NT2/D1 (cell line): ENCODE measurements around the gene CD74.

Experiments
- SUZ12 ChIP-seq: IDR thresholded peaks from 2 replicates; pipeline ENCODE4 v1.6.1; 2011; ENCODE audit not compliant: insufficient read length, insufficient read depth; ENCODE audit errors: extremely low read depth
- YY1 ChIP-seq: IDR thresholded peaks from 2 replicates; pipeline ENCODE4 v1.6.1; 2011; ENCODE audit not compliant: insufficient read length, insufficient read depth
- ZNF274 ChIP-seq: IDR thresholded peaks from 2 replicates; pipeline ENCODE4 v1.6.1; 2011; ENCODE audit warnings: mild to moderate bottlenecking, low read depth, low read length

DNA sequence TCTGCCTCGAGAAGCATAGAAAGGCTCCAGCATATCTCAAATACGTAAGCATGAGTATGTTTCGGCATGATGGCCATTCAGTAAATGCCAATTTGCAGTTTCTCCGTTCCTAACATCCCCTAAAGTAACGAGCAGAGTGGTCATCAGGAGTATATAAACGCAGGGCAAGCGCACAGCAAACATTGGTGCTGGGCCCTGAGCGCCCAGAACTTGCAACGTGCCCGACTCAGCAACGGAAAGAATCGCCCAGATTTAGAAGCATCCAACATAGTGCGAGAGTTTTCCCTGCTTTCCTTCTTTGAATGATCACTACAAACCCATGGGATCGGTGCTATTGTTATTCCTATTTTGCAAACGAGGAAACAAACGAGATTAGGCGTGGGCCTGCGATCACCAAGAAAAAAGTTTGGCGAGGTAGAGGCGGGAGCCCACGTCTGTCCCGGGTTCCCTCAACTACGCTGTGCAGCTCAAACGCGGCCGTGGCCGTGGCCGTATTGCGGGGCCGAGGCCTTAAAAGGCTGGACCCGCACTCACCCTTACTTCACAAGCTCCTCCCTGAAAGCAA lies 36.3 kb upstream of the CD74 start:
- TF ChIP-seq YY1 (no peak), ZNF274 (no peak), SUZ12 (no peak)
